GM10266 (cell line): ENCODE measurements around the gene TCP11.

Experiments
- DNase-seq: peaks from one replicate; pipeline ENCODE4 v3.0.0; 2012; ENCODE audit errors: extremely low spot score
- TF ChIP-seq, protein P1 (sequence below): IDR thresholded peaks from 2 replicates; pipeline ENCODE4 v1.5.1; 2012; ENCODE audit warnings: mild to moderate bottlenecking, low read depth; ENCODE audit not compliant: control insufficient read depth, insufficient read depth; ENCODE audit errors: missing control alignments

Gene TCP11

DNA sequence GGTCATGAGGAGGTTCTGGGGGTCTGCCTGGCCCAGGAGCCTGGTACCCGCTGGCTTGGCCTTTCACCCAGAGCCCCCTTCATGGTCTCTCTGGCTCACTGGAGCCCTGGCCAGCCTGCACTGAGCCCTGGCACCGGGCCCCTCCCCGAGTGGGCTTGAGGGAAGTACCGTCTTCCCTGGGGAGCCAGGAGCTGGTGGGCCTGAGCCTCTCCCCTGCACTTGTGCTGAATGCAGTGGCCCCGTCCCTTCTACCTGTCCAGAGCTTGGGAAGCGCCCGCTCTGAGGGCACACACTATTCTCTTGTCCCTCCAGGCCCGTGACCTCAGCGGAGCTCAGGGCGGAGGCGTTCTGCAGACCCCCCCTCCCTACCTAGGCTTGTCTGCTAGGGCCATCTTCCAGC, 62.2 kb downstream of the TCP11 start:
- TF ChIP-seq, protein P1, sequence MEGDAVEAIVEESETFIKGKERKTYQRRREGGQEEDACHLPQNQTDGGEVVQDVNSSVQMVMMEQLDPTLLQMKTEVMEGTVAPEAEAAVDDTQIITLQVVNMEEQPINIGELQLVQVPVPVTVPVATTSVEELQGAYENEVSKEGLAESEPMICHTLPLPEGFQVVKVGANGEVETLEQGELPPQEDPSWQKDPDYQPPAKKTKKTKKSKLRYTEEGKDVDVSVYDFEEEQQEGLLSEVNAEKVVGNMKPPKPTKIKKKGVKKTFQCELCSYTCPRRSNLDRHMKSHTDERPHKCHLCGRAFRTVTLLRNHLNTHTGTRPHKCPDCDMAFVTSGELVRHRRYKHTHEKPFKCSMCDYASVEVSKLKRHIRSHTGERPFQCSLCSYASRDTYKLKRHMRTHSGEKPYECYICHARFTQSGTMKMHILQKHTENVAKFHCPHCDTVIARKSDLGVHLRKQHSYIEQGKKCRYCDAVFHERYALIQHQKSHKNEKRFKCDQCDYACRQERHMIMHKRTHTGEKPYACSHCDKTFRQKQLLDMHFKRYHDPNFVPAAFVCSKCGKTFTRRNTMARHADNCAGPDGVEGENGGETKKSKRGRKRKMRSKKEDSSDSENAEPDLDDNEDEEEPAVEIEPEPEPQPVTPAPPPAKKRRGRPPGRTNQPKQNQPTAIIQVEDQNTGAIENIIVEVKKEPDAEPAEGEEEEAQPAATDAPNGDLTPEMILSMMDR: no peak
- DNase-seq: no peak

GRCh38 chr6:35078226-35078850, 62.8 kb downstream of the TCP11 start:
- DNase-seq: no peak

GRCh38 chr6:35077713-35078105, 63.4 kb downstream of the TCP11 start:
- TF ChIP-seq, protein P1: no peak
- no peak for DNase-seq

More at GRCh38 chr6:35078226-35078850, 62.8 kb downstream of the TCP11 start:
- TF ChIP-seq, protein P1: no peak

- DNase-seq: no peak
- TF ChIP-seq, protein P1: no peak
Observed at GRCh38 chr6:35076997-35077712, 64.0 kb downstream of the TCP11 start.

GRCh38 chr6:35073766-35074471, 67.2 kb downstream of the TCP11 start:
- TF ChIP-seq, protein P1: no peak
- no peak for DNase-seq

- TF ChIP-seq, protein P1: no peak
- DNase-seq: no peak
Observed at GRCh38 chr6:35073211-35073610, 67.9 kb downstream of the TCP11 start.

- DNase-seq: no peak
- TF ChIP-seq, protein P1: no peak
Observed at GRCh38 chr6:35072698-35073055, 68.5 kb downstream of the TCP11 start.
